Adipose tissue (tissue), 3 donors: ENCODE measurements around the gene SLC66A2. TPM values are rescaled to one million over a fixed set of nuclear protein-coding genes. Genes with fewer than 3 reads are reported as not detected.

Experiments used
- H3K27ac ChIP-seq: one replicate; pipeline ENCODE4 v1.5.1; 2013; ENCODE audit warnings: low read depth, low read length
- WGBS, 3 donors: extraction: QIAGEN DNeasy Blood & Tissue Kit; methylation state at CpG; one replicate each; pipeline ENCODE4 v1.1.7; 2013; 5-methylcytosine and 5-hydroxymethylcytosine counted together
- polyA plus RNA-seq, 3 donors: library from polyadenylated mRNA; stranded (reverse); fragments of 200-250 nt; gene quantifications; one replicate each; pipeline ENCODE4 v1.2.3, GENCODE V29; 2013
- donor health status: healthy with polysubstance abuse.
- donor health status: Bipolar disorder and iron deficiency.
- donor health status: healthy.

SLC66A2 gene
- polyA plus RNA-seq, 3 donors, result 38.2 to 168 (median 95.4) TPM

GRCh38 chr18:79942786-79943607 lies 8.5 kb downstream of the SLC66A2 start:
- WGBS, 3 donors, result 81 to 88% (median 85%) methylated on average over 30 to 31 of the region's 31 CpGs
- peak overlapping the region; percentile 20 for H3K27ac ChIP-seq

GRCh38 chr18:79942211-79942610 lies 9.2 kb downstream of the SLC66A2 start:
- no peak overlapping the region for H3K27ac ChIP-seq
- WGBS, 3 donors, result 91 to 93% (median 92%) methylated on average over 7 of the region's 7 CpGs

GRCh38 chr18:79941473-79942119 lies 9.9 kb downstream of the SLC66A2 start:
- H3K27ac ChIP-seq, result no peak overlapping the region
- WGBS, 3 donors, result 62 to 90% (median 88%) methylated on average over 16 of the region's 16 CpGs

GRCh38 chr18:79940814-79941472 lies 10.5 kb downstream of the SLC66A2 start:
- no peak overlapping the region for H3K27ac ChIP-seq
- 82 to 89% (median 84%) methylated on average over 17 of the region's 17 CpGs for WGBS, 3 donors

- no peak overlapping the region for H3K27ac ChIP-seq
- 91 to 97% (median 97%) methylated on average over 18 of the region's 18 CpGs for whole genome bisulfite sequencing, 3 donors
Observed at GRCh38 chr18:79940126-79940813, 11.2 kb downstream of the SLC66A2 start.

- 65 to 77% (median 72%) methylated on average over 5 of the region's 5 CpGs for WGBS, 3 donors
Observed at GRCh38 chr18:79939096-79939495, 12.4 kb downstream of the SLC66A2 start.

GRCh38 chr18:79938196-79938595 lies 13.3 kb downstream of the SLC66A2 start:
- WGBS, 3 donors, result 88 to 95% (median 94%) methylated on average over 9 of the region's 9 CpGs
- H3K27ac ChIP-seq, result no peak overlapping the region

More at GRCh38 chr18:79939096-79939495, 12.4 kb downstream of the SLC66A2 start:
- H3K27ac ChIP-seq, result no peak overlapping the region

- no peak overlapping the region for H3K27ac ChIP-seq
- WGBS, 3 donors, result 94 to 97% (median 97%) methylated on average over 25 of the region's 25 CpGs
Observed at GRCh38 chr18:79937103-79937860, 14.2 kb downstream of the SLC66A2 start.

GRCh38 chr18:79936641-79937040 lies 14.8 kb downstream of the SLC66A2 start:
- no peak overlapping the region for H3K27ac ChIP-seq
- 90 to 96% (median 95%) methylated on average over 12 of the region's 12 CpGs for WGBS, 3 donors

GRCh38 chr18:79935925-79936324 lies 15.5 kb downstream of the SLC66A2 start:
- WGBS, 3 donors, result 95 to 96% (median 95%) methylated on average over 6 of the region's 6 CpGs
- H3K27ac ChIP-seq, result no peak overlapping the region

GRCh38 chr18:79935499-79935898 lies 16.0 kb downstream of the SLC66A2 start:
- 95 to 98% (median 96%) methylated on average over 3 of the region's 3 CpGs for WGBS, 3 donors

GRCh38 chr18:79935098-79935480 lies 16.4 kb downstream of the SLC66A2 start:
- WGBS, 3 donors, result 68 to 90% (median 77%) methylated on average over 5 of the region's 5 CpGs
- H3K27ac ChIP-seq, result no peak overlapping the region

More at GRCh38 chr18:79935499-79935898, 16.0 kb downstream of the SLC66A2 start:
- no peak overlapping the region for H3K27ac ChIP-seq

- no peak overlapping the region for H3K27ac ChIP-seq
- WGBS, 3 donors, result 37 to 73% (median 72%) methylated on average over 8 of the region's 8 CpGs
Observed at GRCh38 chr18:79934311-79935097, 16.9 kb downstream of the SLC66A2 start.

GRCh38 chr18:79933765-79934164 lies 17.7 kb downstream of the SLC66A2 start:
- H3K27ac ChIP-seq, result no peak overlapping the region
- 36 to 86% (median 82%) methylated on average over 10 of the region's 10 CpGs for WGBS, 3 donors

GRCh38 chr18:79932907-79933306 lies 18.5 kb downstream of the SLC66A2 start:
- H3K27ac ChIP-seq, result no peak overlapping the region
- WGBS, 3 donors, result 93 to 96% (median 95%) methylated on average over 3 of the region's 3 CpGs

GRCh38 chr18:79931475-79931874 lies 20.0 kb downstream of the SLC66A2 start:
- no peak overlapping the region for H3K27ac ChIP-seq
- 96 to 98% (median 96%) methylated on average over 2 of the region's 2 CpGs for WGBS, 3 donors

- no peak overlapping the region for H3K27ac ChIP-seq
- 96 to 98% (median 97%) methylated on average over 2 of the region's 2 CpGs for WGBS, 3 donors
Observed at GRCh38 chr18:79930020-79930642, 21.3 kb downstream of the SLC66A2 start.
